Adrenal gland (tissue), 5 donors: Measurements from ENCODE around the gene TAF6.

ENCODE experiments used
- POLR2A ChIP-seq, 2 donors: fragments of 450-650 bp; IDR thresholded peaks; one replicate each; pipeline ENCODE4 v1.6.1; 2017; ENCODE audit warnings: antibody characterized with exemption in 2 of 2, mild to moderate bottlenecking in 2 of 2, moderate library complexity in 1 of 2
- TF ChIP-seq, protein P1 (sequence below), 6 experiments: fragments of 450-650 bp in 4 of 6; fragments of 200-600 bp in 2 of 6; sonication (generic) in 1 of 6; IDR thresholded peaks; 1 replicate in 5 of 6; 2 replicates in 1 of 6; pipeline versions ENCODE4 v1.5.1 to v1.8.0; 2016 to 2021; ENCODE audit warnings: antibody characterized with exemption in 6 of 6, mild to moderate bottlenecking in 2 of 6, moderate library complexity in 1 of 6
- donor health status: DM: no; HTN: no; CAD: no.

DNA sequence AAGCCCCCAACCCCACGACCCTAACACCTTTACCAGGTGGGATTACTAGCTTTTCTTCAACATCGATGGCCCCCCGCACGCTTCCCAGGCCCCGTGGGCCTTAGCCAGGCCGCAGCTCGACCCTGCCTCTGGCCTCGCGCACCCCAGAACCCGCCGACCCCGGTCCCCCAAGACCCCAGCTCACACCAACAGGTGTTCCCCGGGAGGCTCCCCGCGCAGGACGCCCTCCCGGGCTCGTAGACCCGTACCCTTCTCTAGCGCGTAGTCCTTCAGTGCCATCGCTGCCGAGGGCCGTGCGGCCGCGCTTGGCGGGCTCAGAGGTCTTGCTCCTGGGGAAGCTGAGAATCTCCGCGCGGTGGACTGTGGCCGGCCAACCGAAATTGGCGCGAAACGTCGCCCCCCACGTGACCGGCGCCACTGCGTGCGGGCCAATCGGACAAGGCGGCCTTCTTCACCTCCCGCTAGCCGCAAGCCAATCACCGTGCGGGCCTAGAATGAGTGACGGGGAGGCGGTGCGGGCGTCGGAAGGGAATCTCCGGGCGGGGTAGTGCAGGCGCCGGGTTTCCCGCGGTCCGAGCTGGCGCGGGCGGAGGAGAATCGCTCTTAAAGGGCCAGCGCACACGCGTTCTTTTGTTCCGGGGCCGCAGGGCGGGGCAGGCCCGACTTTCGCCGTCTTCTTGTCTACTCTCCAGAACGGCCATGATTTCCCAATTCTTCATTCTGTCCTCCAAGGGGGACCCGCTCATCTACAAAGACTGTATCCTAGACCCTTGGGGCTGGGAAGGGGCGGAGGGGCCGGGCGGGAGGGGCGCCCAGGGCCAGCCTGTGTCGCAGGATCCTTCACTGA is 17.9 kb downstream of the TAF6 start, which contains the start of the genes AP4M1 and MCM7:
- TF ChIP-seq, protein P1, sequence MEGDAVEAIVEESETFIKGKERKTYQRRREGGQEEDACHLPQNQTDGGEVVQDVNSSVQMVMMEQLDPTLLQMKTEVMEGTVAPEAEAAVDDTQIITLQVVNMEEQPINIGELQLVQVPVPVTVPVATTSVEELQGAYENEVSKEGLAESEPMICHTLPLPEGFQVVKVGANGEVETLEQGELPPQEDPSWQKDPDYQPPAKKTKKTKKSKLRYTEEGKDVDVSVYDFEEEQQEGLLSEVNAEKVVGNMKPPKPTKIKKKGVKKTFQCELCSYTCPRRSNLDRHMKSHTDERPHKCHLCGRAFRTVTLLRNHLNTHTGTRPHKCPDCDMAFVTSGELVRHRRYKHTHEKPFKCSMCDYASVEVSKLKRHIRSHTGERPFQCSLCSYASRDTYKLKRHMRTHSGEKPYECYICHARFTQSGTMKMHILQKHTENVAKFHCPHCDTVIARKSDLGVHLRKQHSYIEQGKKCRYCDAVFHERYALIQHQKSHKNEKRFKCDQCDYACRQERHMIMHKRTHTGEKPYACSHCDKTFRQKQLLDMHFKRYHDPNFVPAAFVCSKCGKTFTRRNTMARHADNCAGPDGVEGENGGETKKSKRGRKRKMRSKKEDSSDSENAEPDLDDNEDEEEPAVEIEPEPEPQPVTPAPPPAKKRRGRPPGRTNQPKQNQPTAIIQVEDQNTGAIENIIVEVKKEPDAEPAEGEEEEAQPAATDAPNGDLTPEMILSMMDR (IDR thresholded peaks at IDR 0.05): no peak
- TF ChIP-seq POLR2A (IDR thresholded peaks at IDR 0.05): peak in 1 of 2 donors; percentile 55
